Uterus (tissue), 4 donors: ENCODE data around the gene CNTNAP5. TPM values are rescaled to one million over a fixed set of nuclear protein-coding genes. Genes with fewer than 3 reads are reported as not detected.

ENCODE experiments used
- DNase-seq, 2 donors: peaks; one replicate each; pipeline ENCODE4 v3.0.0-alpha.2; 2019 to 2020
- H3K27ac ChIP-seq, 2 donors: fragments of 200-600 bp; sonication (generic); 1 replicate in 1 of 2; 2 replicates in 1 of 2; pipeline ENCODE4 v1.5.1; 2016 to 2018
- H3K27me3 ChIP-seq, 2 donors: fragments of 200-600 bp; sonication (generic); one replicate each; pipeline ENCODE4 v1.5.1; 2018 to 2019; ENCODE audit warnings: control low read depth in 1 of 2
- H3K36me3 ChIP-seq, 2 donors: fragments of 200-600 bp; sonication (generic); one replicate each; pipeline ENCODE4 v1.5.1; 2019; ENCODE audit warnings: control low read depth in 1 of 2
- H3K4me1 ChIP-seq, 2 donors: fragments of 200-600 bp; sonication (generic); one replicate each; pipeline ENCODE4 v1.5.1; 2018 to 2019; ENCODE audit warnings: control low read depth in 1 of 2
- H3K4me3 ChIP-seq, 2 donors: fragments of 200-600 bp; sonication (generic); 1 replicate in 1 of 2; 2 replicates in 1 of 2; pipeline ENCODE4 v1.5.1; 2018 to 2019; ENCODE audit warnings: mild to moderate bottlenecking in 1 of 2
- H3K9me3 ChIP-seq, 2 donors: fragments of 200-600 bp; sonication (generic); one replicate each; pipeline ENCODE4 v1.5.1; 2019; ENCODE audit warnings: control low read depth in 1 of 2
- POLR2A ChIP-seq, 2 donors: fragments of 450-650 bp; IDR thresholded peaks; one replicate each; pipeline ENCODE4 v1.6.1; 2016; ENCODE audit warnings: antibody characterized with exemption in 2 of 2, mild to moderate bottlenecking in 1 of 2, moderate library complexity in 1 of 2
- intact Hi-C: fragments of 100-400 bp; cut with DNase I; formaldehyde crosslinking; loops from one replicate; pipeline ENCODE4 v1.15.1; 2023; ENCODE audit warnings: low total_unique reads
- total RNA-seq, 4 donors: library from RNA; depleted of rRNA in 3 of 4; stranded (reverse); fragments of >200 nt in 3 of 4; gene quantifications; one replicate each; pipeline versions ENCODE4 v1.1.0 to v1.2.4, GENCODE V29; 2014 to 2023
- TF ChIP-seq, protein P1 (sequence below), 4 experiments: fragments of 200-600 bp in 2 of 4; fragments of 450-650 bp in 2 of 4; sonication (generic) in 2 of 4; IDR thresholded peaks; one replicate each; pipeline ENCODE4 v1.5.1; 2016 to 2019; ENCODE audit warnings: antibody characterized with exemption in 4 of 4, mild to moderate bottlenecking in 2 of 4, moderate library complexity in 1 of 4
- donor health status: DM: yes; HTN: yes; CAD: no.

Gene CNTNAP5
- total RNA-seq, 4 donors from 2014 or later = 1.4 TPM; not detected in 3

DNA sequence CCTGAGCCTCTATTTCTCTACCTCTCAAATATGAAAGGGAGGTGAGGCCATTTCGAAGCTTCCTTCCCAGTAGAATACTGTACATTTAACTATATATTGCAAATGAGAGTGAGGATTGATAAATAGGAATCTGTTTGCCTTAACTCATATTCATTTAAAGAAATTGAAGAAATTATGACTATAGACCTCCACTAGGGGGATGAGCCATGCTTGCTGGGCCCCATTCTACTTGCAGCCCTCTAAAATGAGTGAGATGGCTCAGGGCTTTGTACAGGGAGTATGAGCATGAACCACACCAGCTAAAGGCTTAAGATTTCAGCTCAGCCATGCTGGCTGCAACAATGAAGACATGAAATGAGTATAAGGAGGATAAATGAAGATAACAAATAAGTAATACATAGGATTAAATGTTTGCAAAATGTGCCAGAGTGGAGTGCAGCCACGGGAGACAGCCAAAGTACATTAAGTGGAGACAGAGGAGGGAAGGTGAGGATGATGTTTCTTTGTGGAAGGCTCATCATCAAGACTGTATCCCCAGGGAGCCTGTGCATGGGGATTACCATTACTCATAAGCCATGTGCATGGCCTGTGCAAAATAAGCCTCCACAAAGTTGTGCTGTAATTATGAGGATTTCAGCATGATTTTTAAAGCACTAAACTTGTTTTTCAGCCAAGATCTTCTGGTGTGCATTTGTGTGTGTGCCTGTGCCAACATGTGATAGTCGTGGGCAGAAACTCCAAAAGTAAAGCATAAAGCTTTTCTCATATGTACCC, 300.8 kb downstream of the CNTNAP5 start:
- no peaks in the 10 kb centered on the region for H3K36me3 ChIP-seq
- no peaks in the 10 kb centered on the region for H3K9me3 ChIP-seq
- no peaks in the 10 kb centered on the region for H3K27me3 ChIP-seq
- H3K4me1 ChIP-seq = no peaks in the 10 kb centered on the region
- intact Hi-C loops = no loop called here
- H3K27ac ChIP-seq = no peak overlapping the region
- TF ChIP-seq, protein P1, sequence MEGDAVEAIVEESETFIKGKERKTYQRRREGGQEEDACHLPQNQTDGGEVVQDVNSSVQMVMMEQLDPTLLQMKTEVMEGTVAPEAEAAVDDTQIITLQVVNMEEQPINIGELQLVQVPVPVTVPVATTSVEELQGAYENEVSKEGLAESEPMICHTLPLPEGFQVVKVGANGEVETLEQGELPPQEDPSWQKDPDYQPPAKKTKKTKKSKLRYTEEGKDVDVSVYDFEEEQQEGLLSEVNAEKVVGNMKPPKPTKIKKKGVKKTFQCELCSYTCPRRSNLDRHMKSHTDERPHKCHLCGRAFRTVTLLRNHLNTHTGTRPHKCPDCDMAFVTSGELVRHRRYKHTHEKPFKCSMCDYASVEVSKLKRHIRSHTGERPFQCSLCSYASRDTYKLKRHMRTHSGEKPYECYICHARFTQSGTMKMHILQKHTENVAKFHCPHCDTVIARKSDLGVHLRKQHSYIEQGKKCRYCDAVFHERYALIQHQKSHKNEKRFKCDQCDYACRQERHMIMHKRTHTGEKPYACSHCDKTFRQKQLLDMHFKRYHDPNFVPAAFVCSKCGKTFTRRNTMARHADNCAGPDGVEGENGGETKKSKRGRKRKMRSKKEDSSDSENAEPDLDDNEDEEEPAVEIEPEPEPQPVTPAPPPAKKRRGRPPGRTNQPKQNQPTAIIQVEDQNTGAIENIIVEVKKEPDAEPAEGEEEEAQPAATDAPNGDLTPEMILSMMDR (IDR thresholded peaks at IDR 0.05) = no peak
- TF ChIP-seq POLR2A (IDR thresholded peaks at IDR 0.05) = no peak
- no peak overlapping the region for H3K4me3 ChIP-seq
- DNase-seq = no peak

DNA sequence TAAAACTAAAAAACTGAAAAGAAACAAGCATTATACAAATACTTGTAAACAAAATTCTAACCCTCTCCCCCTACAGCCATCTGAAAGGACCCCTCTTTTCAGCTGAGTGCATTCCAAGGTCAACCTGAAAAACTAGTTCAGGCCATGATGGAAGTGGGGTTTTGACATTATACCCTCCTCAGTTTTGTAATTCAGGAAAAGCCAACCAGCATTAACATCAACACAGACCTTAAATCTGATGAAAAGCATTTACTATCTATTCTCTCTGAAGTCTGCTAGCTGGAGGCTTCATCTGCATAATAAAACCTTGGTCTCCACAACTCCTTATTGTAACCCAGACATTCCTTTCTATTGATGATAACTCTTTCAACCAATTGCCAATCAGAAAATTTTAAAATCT, 302.2 kb downstream of the CNTNAP5 start:
- Histone ChIP-seq H3K27me3 (no peaks in the 10 kb centered on the region), H3K4me1 (no peaks in the 10 kb centered on the region), H3K36me3 (no peaks in the 10 kb centered on the region), H3K9me3 (no peaks in the 10 kb centered on the region), H3K4me3 (no peak overlapping the region), H3K27ac (no peak overlapping the region)
- TF ChIP-seq, protein P1 (IDR thresholded peaks at IDR 0.05) = no peak
- TF ChIP-seq POLR2A (IDR thresholded peaks at IDR 0.05) = no peak
- intact Hi-C loops = no loop called here
- DNase-seq = no peak

DNA sequence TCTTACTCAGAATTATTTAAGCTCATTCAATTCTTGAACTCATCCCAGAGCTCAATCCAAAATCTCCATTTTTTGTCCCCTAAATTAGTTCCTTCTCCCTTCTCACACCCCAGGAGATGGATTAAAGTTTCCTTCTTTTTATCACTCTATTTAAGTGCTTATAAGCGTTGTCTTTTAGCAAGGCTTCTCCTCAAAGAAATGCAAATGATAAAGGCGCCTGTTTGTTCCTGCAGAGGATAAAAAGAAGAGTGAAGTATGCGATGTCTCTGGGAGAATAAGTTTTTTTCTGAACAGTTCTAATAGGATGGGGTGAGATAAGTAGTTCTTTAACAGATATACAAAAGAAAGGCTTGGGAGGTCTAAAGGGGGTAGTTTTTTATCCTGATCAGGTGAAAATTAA, 303.3 kb downstream of the CNTNAP5 start:
- H3K4me3 ChIP-seq = no peak overlapping the region
- no peak overlapping the region for H3K27ac ChIP-seq
- H3K4me1 ChIP-seq = no peaks in the 10 kb centered on the region
- no peaks in the 10 kb centered on the region for H3K27me3 ChIP-seq
- no peaks in the 10 kb centered on the region for H3K36me3 ChIP-seq
- no peak for TF ChIP-seq POLR2A (IDR thresholded peaks at IDR 0.05)
- TF ChIP-seq, protein P1 (IDR thresholded peaks at IDR 0.05) = no peak
- no peak for DNase-seq
- H3K9me3 ChIP-seq = no peaks in the 10 kb centered on the region
- intact Hi-C loops = no loop called here

DNA sequence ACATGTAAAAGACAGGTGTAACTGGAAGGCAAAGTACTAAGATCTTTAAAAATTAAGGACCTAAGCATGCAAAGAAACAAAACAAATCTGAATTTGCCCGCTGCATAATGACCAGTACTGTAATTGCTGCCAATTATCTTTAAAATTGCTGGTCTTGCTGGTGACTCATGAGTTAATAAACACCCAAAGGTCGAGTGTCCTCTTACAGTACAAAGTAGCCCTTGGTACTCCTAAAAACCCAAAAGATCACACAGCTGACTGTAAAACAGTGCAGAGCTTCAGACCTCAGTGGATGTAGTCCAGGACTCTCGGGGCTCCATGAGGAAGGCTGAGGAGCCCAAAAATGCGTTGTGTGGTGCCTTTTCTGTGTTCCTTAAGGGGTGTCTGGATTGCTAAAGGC, 308.7 kb downstream of the CNTNAP5 start:
- no peak overlapping the region for H3K27ac ChIP-seq
- H3K27me3 ChIP-seq = no peaks in the 10 kb centered on the region
- no peak overlapping the region for H3K4me3 ChIP-seq
- H3K36me3 ChIP-seq = no peaks in the 10 kb centered on the region
- DNase-seq = no peak
- TF ChIP-seq, protein P1 (IDR thresholded peaks at IDR 0.05) = no peak
- no peak for TF ChIP-seq POLR2A (IDR thresholded peaks at IDR 0.05)
- H3K9me3 ChIP-seq = no peaks in the 10 kb centered on the region
- no peaks in the 10 kb centered on the region for H3K4me1 ChIP-seq
- intact Hi-C loops = no loop called here

DNA sequence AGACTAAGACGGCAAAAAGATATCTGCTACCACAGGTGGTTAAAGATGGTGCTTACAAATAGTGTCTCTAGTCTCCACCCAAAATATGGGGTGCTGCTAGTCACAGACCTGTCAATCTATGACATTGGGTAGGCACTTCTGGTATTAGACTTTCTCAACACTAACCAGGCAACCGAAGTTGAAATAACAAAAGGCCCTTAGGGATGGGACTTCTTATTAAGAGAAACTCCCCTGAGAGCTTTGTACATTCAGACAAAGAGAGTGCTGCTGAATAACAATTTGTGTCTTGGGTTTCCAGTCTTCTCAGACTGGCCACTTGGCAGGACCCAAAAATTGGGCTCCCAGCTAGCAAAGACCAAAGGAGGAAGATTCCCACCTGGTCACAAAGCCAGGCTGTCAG, 310.0 kb downstream of the CNTNAP5 start:
- no peaks in the 10 kb centered on the region for H3K4me1 ChIP-seq
- no peaks in the 10 kb centered on the region for H3K27me3 ChIP-seq
- no peaks in the 10 kb centered on the region for H3K9me3 ChIP-seq
- DNase-seq = no peak
- intact Hi-C loops = no loop called here
- no peak overlapping the region for H3K27ac ChIP-seq
- no peaks in the 10 kb centered on the region for H3K36me3 ChIP-seq
- no peak overlapping the region for H3K4me3 ChIP-seq
- no peak for TF ChIP-seq POLR2A (IDR thresholded peaks at IDR 0.05)
- TF ChIP-seq, protein P1 (IDR thresholded peaks at IDR 0.05) = no peak
